ENCODE measurements around the gene APC. TPM values are rescaled to one million over a fixed set of nuclear protein-coding genes. Genes with fewer than 3 reads are reported as not detected.

APC gene
- total RNA-seq, 2 donors from 2014 or later = 27.5 to 75.8 TPM

GRCh38 chr5:112779531-112779930 is 41.8 kb downstream of the APC start:
- DNase-seq (no peak), ATAC-seq (no peak)
- Histone ChIP-seq H3K27me3 (no peaks in the 10 kb centered on the region), H3K27ac (no peak overlapping the region), H3K4me3 (no peak overlapping the region), H3K4me1 (no peaks in the 10 kb centered on the region), H3K36me3 (replicated peaks in 1 of 2; ENCODE audit: insufficient read depth in 1 of 2, low read depth in 2 of 2) (peaks cover 0 to 4% of the 10 kb centered on the region in 2 donors), H3K9me3 (no peaks in the 10 kb centered on the region)
- intact Hi-C loops (cut with DNase I) = no loop called here
- TF ChIP-seq POLR2A (IDR thresholded peaks at IDR 0.05) (no peak), CTCF (IDR thresholded peaks at IDR 0.05) (no peak)

- Histone ChIP-seq H3K4me1 (no peaks in the 10 kb centered on the region), H3K27me3 (no peaks in the 10 kb centered on the region), H3K27ac (no peak overlapping the region), H3K9me3 (no peaks in the 10 kb centered on the region), H3K36me3 (replicated peaks in 1 of 2; ENCODE audit: insufficient read depth in 1 of 2, low read depth in 2 of 2) (peaks cover 0 to 4% of the 10 kb centered on the region in 2 donors), H3K4me3 (no peak overlapping the region)
- TF ChIP-seq CTCF (IDR thresholded peaks at IDR 0.05) (no peak), POLR2A (IDR thresholded peaks at IDR 0.05) (no peak)
- ATAC-seq (no peak), DNase-seq (peak in 1 of 4 donors; percentile 17)
- 79 to 82% methylated on average over 2 of the region's 2 CpGs for WGBS, 2 donors
- intact Hi-C loops (cut with DNase I) = no loop called here
Observed at GRCh38 chr5:112784726-112785125, 47.0 kb downstream of the APC start.

GRCh38 chr5:112787261-112787660 is 49.6 kb downstream of the APC start:
- intact Hi-C loops (cut with DNase I) = no loop called here
- Histone ChIP-seq H3K27ac (no peak overlapping the region), H3K4me3 (no peak overlapping the region), H3K36me3 (replicated peaks in 1 of 2; ENCODE audit: insufficient read depth in 1 of 2, low read depth in 2 of 2) (peaks cover 0 to under 1% of the 10 kb centered on the region in 2 donors), H3K27me3 (no peaks in the 10 kb centered on the region), H3K4me1 (no peaks in the 10 kb centered on the region), H3K9me3 (no peaks in the 10 kb centered on the region)
- 65 to 78% methylated on average over 1 of the region's 1 CpG for WGBS, 2 donors
- no peak for ATAC-seq
- DNase-seq = no peak
- TF ChIP-seq POLR2A (IDR thresholded peaks at IDR 0.05) = no peak
- TF ChIP-seq CTCF (IDR thresholded peaks at IDR 0.05) = no peak

- no peaks in the 10 kb centered on the region for H3K27me3 ChIP-seq
- ATAC-seq (no peak), DNase-seq (no peak)
- no peak overlapping the region for H3K27ac ChIP-seq
- H3K4me1 ChIP-seq = no peaks in the 10 kb centered on the region
- H3K4me3 ChIP-seq = no peak overlapping the region
- TF ChIP-seq POLR2A (IDR thresholded peaks at IDR 0.05) = no peak
- TF ChIP-seq CTCF (IDR thresholded peaks at IDR 0.05) = no peak
- 85 to 87% methylated on average over 3 of the region's 3 CpGs for WGBS, 2 donors
- peaks cover 0 to 2% of the 10 kb centered on the region in 2 donors for H3K36me3 ChIP-seq (replicated peaks in 1 of 2; ENCODE audit: insufficient read depth in 1 of 2, low read depth in 2 of 2)
- no peaks in the 10 kb centered on the region for H3K9me3 ChIP-seq
- intact Hi-C loops (cut with DNase I) = no loop called here
Observed at GRCh38 chr5:112787896-112788295, 50.2 kb downstream of the APC start.

GRCh38 chr5:112793201-112793600 is 55.5 kb downstream of the APC start:
- DNase-seq (no peak), ATAC-seq (no peak)
- Histone ChIP-seq H3K4me3 (no peak overlapping the region), H3K27me3 (no peaks in the 10 kb centered on the region), H3K9me3 (no peaks in the 10 kb centered on the region), H3K4me1 (no peaks in the 10 kb centered on the region), H3K36me3 (replicated peaks in 1 of 2; ENCODE audit: insufficient read depth in 1 of 2, low read depth in 2 of 2) (peaks cover 0 to 10% of the 10 kb centered on the region in 2 donors), H3K27ac (no peak overlapping the region)
- no peak for TF ChIP-seq CTCF (IDR thresholded peaks at IDR 0.05)
- TF ChIP-seq POLR2A (IDR thresholded peaks at IDR 0.05) = no peak
- 83 to 88% methylated on average over 2 of the region's 2 CpGs for WGBS, 2 donors
- intact Hi-C loops (cut with DNase I) = no loop called here

All from body of pancreas (tissue), 4 donors.